CD4-positive, alpha-beta T cell (primary cell): ENCODE data around the gene CACHD1. TPM values are rescaled to one million over a fixed set of nuclear protein-coding genes. Genes with fewer than 3 reads are reported as not detected.

ENCODE experiments used
- ATAC-seq: fragments of 200-7000 bp; cut with Tn5 transposase; one replicate; pipeline ENCODE4 v1.10.0; 2022; ENCODE audit warnings: mild to moderate bottlenecking; ENCODE audit not compliant: poor library complexity
- CTCF ChIA-PET: fragments of 350-600 bp; sonication (Branson Sonifier 250); formaldehyde crosslinking; loops from one replicate; lab custom pipeline; 2021; ENCODE audit warnings: antibody characterized with exemption, inconsistent platforms; lab: Charles Lee
- POLR2A ChIA-PET: fragments of 350-600 bp; sonication (Branson Sonifier 250); formaldehyde crosslinking; loops from one replicate; lab custom pipeline; 2021; ENCODE audit warnings: antibody characterized with exemption, inconsistent platforms; lab: Charles Lee
- DNase-seq, 14 experiments: peaks; one replicate each; pipeline ENCODE4 v3.0.0-alpha.2; 2013 to 2020; ENCODE audit warnings: mixed read lengths in 2 of 14
- H3K27ac ChIP-seq, 2 donors: one replicate each; pipeline versions ENCODE4 v1.5.1 to v1.7.0; 2013; ENCODE audit warnings: low read length in 2 of 2, low read depth in 1 of 2, mild to moderate bottlenecking in 1 of 2
- H3K27me3 ChIP-seq, 2 experiments: 1 replicate in 1 of 2; 2 replicates in 1 of 2; pipeline versions ENCODE4 v1.6.1 to v1.7.0; 2013; ENCODE audit warnings: low read length in 2 of 2, control low read depth in 1 of 2, mild to moderate bottlenecking in 1 of 2, moderate library complexity in 1 of 2; ENCODE audit not compliant: insufficient read depth in 2 of 2, control insufficient read depth in 1 of 2
- H3K36me3 ChIP-seq: one replicate; pipeline ENCODE4 v1.6.1; 2013; ENCODE audit warnings: low read length, control low read depth; ENCODE audit not compliant: insufficient read depth
- H3K4me1 ChIP-seq: one replicate; pipeline ENCODE4 v1.6.1; 2013; ENCODE audit warnings: low read length, control low read depth; ENCODE audit not compliant: insufficient read depth
- H3K4me3 ChIP-seq: one replicate; pipeline ENCODE4 v1.5.1; 2013; ENCODE audit warnings: mild to moderate bottlenecking, low read length, moderate library complexity
- H3K9me3 ChIP-seq, 2 experiments: 1 replicate in 1 of 2; 2 replicates in 1 of 2; pipeline versions ENCODE4 v1.6.1 to v1.7.0; 2013; ENCODE audit warnings: low read length in 2 of 2, mild to moderate bottlenecking in 2 of 2, control low read depth in 1 of 2, moderate library complexity in 1 of 2; ENCODE audit not compliant: control insufficient read depth in 1 of 2, insufficient read depth in 1 of 2
- H3K27ac Mint-ChIP-seq: one replicate; pipeline ENCODE4 v1.8.0; 2020; ENCODE audit warnings: mixed read lengths
- H3K27me3 Mint-ChIP-seq: one replicate; pipeline ENCODE4 v1.8.0; 2021; ENCODE audit warnings: mixed read lengths
- H3K36me3 Mint-ChIP-seq: one replicate; pipeline ENCODE4 v1.8.0; 2021; ENCODE audit warnings: low read depth, mixed read lengths
- H3K4me1 Mint-ChIP-seq: one replicate; pipeline ENCODE4 v1.8.0; 2021; ENCODE audit warnings: low read depth, mixed read lengths
- H3K4me3 Mint-ChIP-seq: one replicate; pipeline ENCODE4 v1.8.0; 2020; ENCODE audit warnings: mild to moderate bottlenecking, mixed read lengths
- H3K9me3 Mint-ChIP-seq: one replicate; pipeline ENCODE4 v1.8.0; 2020; ENCODE audit warnings: mixed read lengths
- CTCF ChIP-seq: fragments of 200-600 bp; IDR thresholded peaks from one replicate; pipeline ENCODE4 v1.8.0; 2022; ENCODE audit warnings: antibody characterized with exemption, mild to moderate bottlenecking
- intact Hi-C, 2 experiments: fragments of 100-400 bp; cut with DNase I in 1 of 2; cut with micrococcal nuclease in 1 of 2; formaldehyde crosslinking; loops; one replicate each; pipeline versions ENCODE4 v1.15.1 to v1.9.0; 2023 to 2025; cut with DNase I, micrococcal nuclease
- total RNA-seq, 174 experiments: library from RNA in 2 of 174; stranded (reverse) in 2 of 174; gene quantifications; one replicate each; pipeline ENCODE4 v1.2.3 and lab custom pipeline; 2021 to 2026

CACHD1 gene
- total RNA-seq, 2 experiments from 2014 or later = 6.2 to 7.1 TPM

DNA sequence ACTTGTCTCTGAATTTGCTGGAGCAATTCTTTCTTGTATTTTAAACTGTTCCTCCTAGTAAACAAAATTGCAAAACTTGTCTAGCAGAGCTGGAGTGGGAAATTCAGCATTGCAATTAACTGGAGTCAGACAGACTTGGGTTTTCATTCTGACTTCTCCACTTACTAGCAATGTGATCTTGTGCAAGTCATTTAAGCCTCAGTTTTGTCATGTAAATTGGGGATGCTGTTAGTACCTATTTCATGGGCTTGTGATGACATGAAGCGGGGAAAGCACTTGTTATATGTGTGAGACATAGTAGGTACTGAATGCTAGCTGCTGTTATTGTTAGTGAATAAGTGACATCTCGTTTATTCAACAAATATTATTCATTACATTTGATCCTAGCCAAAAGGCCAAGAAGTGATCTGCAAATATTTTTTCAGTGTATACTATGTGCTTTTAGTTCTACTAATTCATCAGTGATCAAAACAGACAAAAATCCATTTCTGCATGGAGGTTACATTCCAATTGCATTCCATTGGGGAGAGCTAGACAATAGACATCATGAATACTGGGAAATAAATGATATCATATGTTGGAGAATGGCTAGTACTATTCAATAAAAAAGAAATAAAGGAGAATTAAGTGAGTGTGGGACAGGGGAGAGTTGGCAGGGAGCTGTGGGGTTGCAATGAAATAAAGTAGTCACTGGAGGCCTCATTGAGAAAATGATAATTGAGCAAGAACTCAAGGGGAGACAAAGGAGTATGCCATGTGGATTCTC lies 47.1 kb downstream of the CACHD1 start:
- Mint-ChIP-seq H3K9me3 (no peaks in the 10 kb centered on the region), H3K36me3 (no peaks in the 10 kb centered on the region), H3K4me1 (peaks cover 27% of the 10 kb centered on the region), H3K4me3 (no peak overlapping the region), H3K27ac (no peak overlapping the region), H3K27me3 (no peaks in the 10 kb centered on the region)
- Histone ChIP-seq H3K27me3 (no peaks in the 10 kb centered on the region), H3K36me3 (no peaks in the 10 kb centered on the region), H3K9me3 (no peaks in the 10 kb centered on the region), H3K4me3 (no peak overlapping the region), H3K27ac (no peak overlapping the region), H3K4me1 (no peaks in the 10 kb centered on the region)
- no peak for TF ChIP-seq CTCF
- ATAC-seq (no peak), DNase-seq (no peak)
- CTCF ChIA-PET = interaction anchor here (1.1 kb wide), 1 partner anchor 40 kb away, joined by 3 read pairs; no protein-coding TSS in a partner anchor
- POLR2A ChIA-PET = interaction anchor here (0.5 kb wide), 1 partner anchor 333 kb away, joined by 4 read pairs; no protein-coding TSS in a partner anchor
- intact Hi-C loops = loop anchor here in 1 of 2 experiments (5.0 kb wide), 1 partner anchor 35 kb away; no protein-coding TSS in a partner anchor

GRCh38 chr1:64517640-64518039 lies 47.7 kb downstream of the CACHD1 start:
- Mint-ChIP-seq H3K4me3 (no peak overlapping the region), H3K27ac (no peak overlapping the region), H3K27me3 (no peaks in the 10 kb centered on the region), H3K9me3 (no peaks in the 10 kb centered on the region), H3K4me1 (peaks cover 23% of the 10 kb centered on the region), H3K36me3 (no peaks in the 10 kb centered on the region)
- CTCF ChIA-PET = interaction anchor here (1.1 kb wide), 1 partner anchor 41 kb away, joined by 3 read pairs; no protein-coding TSS in a partner anchor
- Histone ChIP-seq H3K4me1 (no peaks in the 10 kb centered on the region), H3K4me3 (no peak overlapping the region), H3K27ac (no peak overlapping the region), H3K9me3 (no peaks in the 10 kb centered on the region), H3K27me3 (no peaks in the 10 kb centered on the region), H3K36me3 (no peaks in the 10 kb centered on the region)
- no peak for TF ChIP-seq CTCF
- POLR2A ChIA-PET = interaction anchor here (0.5 kb wide), 1 partner anchor 334 kb away, joined by 4 read pairs; no protein-coding TSS in a partner anchor
- intact Hi-C loops = loop anchor here in 1 of 2 experiments (5.0 kb wide), 1 partner anchor 35 kb away; no protein-coding TSS in a partner anchor
- no peak for DNase-seq
- no peak for ATAC-seq

- ATAC-seq (no peak), DNase-seq (no peak)
- ChIA-PET POLR2A (no interaction called here), CTCF (no interaction called here)
- H3K36me3 Mint-ChIP-seq = no peaks in the 10 kb centered on the region
- Histone ChIP-seq H3K4me1 (no peaks in the 10 kb centered on the region), H3K36me3 (no peaks in the 10 kb centered on the region), H3K27ac (no peak overlapping the region), H3K4me3 (no peak overlapping the region), H3K27me3 (no peaks in the 10 kb centered on the region), H3K9me3 (no peaks in the 10 kb centered on the region)
- intact Hi-C loops = loop anchor here in 1 of 2 experiments (5.0 kb wide), 1 partner anchor 33 kb away; no protein-coding TSS in a partner anchor
- no peak overlapping the region for H3K27ac Mint-ChIP-seq
- H3K4me1 Mint-ChIP-seq = peaks cover 12% of the 10 kb centered on the region
- H3K27me3 Mint-ChIP-seq = no peaks in the 10 kb centered on the region
- no peak overlapping the region for H3K4me3 Mint-ChIP-seq
- TF ChIP-seq CTCF = no peak
- H3K9me3 Mint-ChIP-seq = no peaks in the 10 kb centered on the region
Measured at GRCh38 chr1:64518692-64519481, 49.0 kb downstream of the CACHD1 start.
